ENCODE results near the gene MSANTD1. TPM values are rescaled to one million over a fixed set of nuclear protein-coding genes. Genes with fewer than 3 reads are reported as not detected.

MSANTD1 gene
- total RNA-seq, 1 experiment from 2014 or later: 0.20 TPM

GRCh38 chr4:3243136-3243780 lies 5.7 kb upstream of the MSANTD1 start:
- in situ Hi-C loops (cut with HindIII; ENCODE audit: low sequenced_read_pairs): loop anchor here (5.0 kb wide), 1 partner anchor 119 kb away; no protein-coding TSS in a partner anchor
- DNase-seq (ENCODE audit: low spot score): no peak

GRCh38 chr4:3244002-3244401 lies 5.0 kb upstream of the MSANTD1 start:
- no peak for DNase-seq (ENCODE audit: low spot score)
- in situ Hi-C loops (cut with HindIII; ENCODE audit: low sequenced_read_pairs): loop anchor here (5.0 kb wide), 1 partner anchor 118 kb away; no protein-coding TSS in a partner anchor

GRCh38 chr4:3244747-3245146 lies 4.2 kb upstream of the MSANTD1 start:
- in situ Hi-C loops (cut with HindIII; ENCODE audit: low sequenced_read_pairs): loop anchor here (5.0 kb wide), 1 partner anchor 118 kb away; no protein-coding TSS in a partner anchor
- DNase-seq (ENCODE audit: low spot score): no peak

- DNase-seq (ENCODE audit: low spot score): no peak
- in situ Hi-C loops (cut with HindIII; ENCODE audit: low sequenced_read_pairs): no loop called here
These were observed 3.3 kb upstream of the MSANTD1 start for GRCh38 chr4:3245676-3246075.

GRCh38 chr4:3246458-3247398 lies 2.2 kb upstream of the MSANTD1 start:
- no peak for DNase-seq (ENCODE audit: low spot score)
- in situ Hi-C loops (cut with HindIII; ENCODE audit: low sequenced_read_pairs): no loop called here

- DNase-seq (ENCODE audit: low spot score): no peak
- in situ Hi-C loops (cut with HindIII; ENCODE audit: low sequenced_read_pairs): no loop called here
These were observed 1.4 kb upstream of the MSANTD1 start for GRCh38 chr4:3247399-3248177.

- no peak for DNase-seq (ENCODE audit: low spot score)
- in situ Hi-C loops (cut with HindIII; ENCODE audit: low sequenced_read_pairs): no loop called here
These were observed 830 bp upstream of the MSANTD1 start for GRCh38 chr4:3248178-3248480.

GRCh38 chr4:3249711-3250437 lies 915 bp downstream of the MSANTD1 start:
- in situ Hi-C loops (cut with HindIII; ENCODE audit: low sequenced_read_pairs): no loop called here
- DNase-seq (ENCODE audit: low spot score): no peak

- no peak for DNase-seq (ENCODE audit: low spot score)
- in situ Hi-C loops (cut with HindIII; ENCODE audit: low sequenced_read_pairs): no loop called here
These were observed 1.5 kb downstream of the MSANTD1 start for GRCh38 chr4:3250438-3250955.

GRCh38 chr4:3250956-3251690 lies 2.2 kb downstream of the MSANTD1 start:
- DNase-seq (ENCODE audit: low spot score): no peak

GRCh38 chr4:3251691-3252479 lies 2.9 kb downstream of the MSANTD1 start:
- DNase-seq (ENCODE audit: low spot score): no peak

More at GRCh38 chr4:3250956-3251690, 2.2 kb downstream of the MSANTD1 start:
- in situ Hi-C loops (cut with HindIII; ENCODE audit: low sequenced_read_pairs): no loop called here

GRCh38 chr4:3252480-3252828 lies 3.5 kb downstream of the MSANTD1 start:
- no peak for DNase-seq (ENCODE audit: low spot score)
- in situ Hi-C loops (cut with HindIII; ENCODE audit: low sequenced_read_pairs): no loop called here

More at GRCh38 chr4:3251691-3252479, 2.9 kb downstream of the MSANTD1 start:
- in situ Hi-C loops (cut with HindIII; ENCODE audit: low sequenced_read_pairs): no loop called here

- in situ Hi-C loops (cut with HindIII; ENCODE audit: low sequenced_read_pairs): no loop called here
- DNase-seq (ENCODE audit: low spot score): no peak
These were observed 4.1 kb downstream of the MSANTD1 start for GRCh38 chr4:3252831-3253641.

GRCh38 chr4:3253808-3254207 lies 4.8 kb downstream of the MSANTD1 start:
- in situ Hi-C loops (cut with HindIII; ENCODE audit: low sequenced_read_pairs): no loop called here
- no peak for DNase-seq (ENCODE audit: low spot score)

GRCh38 chr4:3254302-3255131 lies 5.6 kb downstream of the MSANTD1 start:
- no peak for DNase-seq (ENCODE audit: low spot score)
- in situ Hi-C loops (cut with HindIII; ENCODE audit: low sequenced_read_pairs): no loop called here

- in situ Hi-C loops (cut with HindIII; ENCODE audit: low sequenced_read_pairs): no loop called here
- no peak for DNase-seq (ENCODE audit: low spot score)
These were observed 6.7 kb downstream of the MSANTD1 start for GRCh38 chr4:3255611-3256186.
